KBM-7 (cell line): ENCODE data around the gene MACROD2.
"Not testable (repeated sequence)": the region's sequence is repeated elsewhere in the genome, so short reads cannot be mapped to it uniquely, and the experiment has no call there.

Experiments used
- DNase-seq: peaks from one replicate; pipeline ENCODE4 v3.0.0-alpha.2; 2015
- in situ Hi-C: fragments of 300-500 bp; cut with MboI; formaldehyde crosslinking; loops from 2 replicates; pipeline ENCODE4 v1.14.3; 2020; ENCODE audit warnings: low sequenced_read_pairs, low pct_unique_long_range_greater_than_20kb, mixed read lengths

Gene MACROD2

GRCh38 chr20:14989535-14990290 lies 994.4 kb downstream of the MACROD2 start:
- in situ Hi-C loops: no loop called here
- no peak for DNase-seq

DNA sequence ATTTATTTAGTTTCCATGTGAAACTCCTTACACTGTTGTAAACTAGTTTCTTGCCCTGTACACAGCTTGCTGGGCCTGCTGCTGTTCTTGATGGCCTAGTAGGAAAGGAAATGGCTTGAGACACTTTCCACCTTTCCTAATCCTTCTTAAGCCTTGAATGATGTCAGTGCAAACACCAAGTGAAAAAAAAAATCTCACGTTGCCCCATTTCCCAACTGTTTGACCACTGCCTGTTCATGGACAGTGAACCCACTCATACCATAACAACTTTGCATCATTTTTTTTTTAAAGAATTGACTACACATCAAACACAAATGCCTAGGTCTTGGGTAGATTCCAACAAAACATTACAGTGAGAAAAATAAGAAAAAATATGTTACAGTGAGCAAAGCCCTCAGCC lies 995.7 kb downstream of the MACROD2 start:
- in situ Hi-C loops: no loop called here
- no peak for DNase-seq

DNA sequence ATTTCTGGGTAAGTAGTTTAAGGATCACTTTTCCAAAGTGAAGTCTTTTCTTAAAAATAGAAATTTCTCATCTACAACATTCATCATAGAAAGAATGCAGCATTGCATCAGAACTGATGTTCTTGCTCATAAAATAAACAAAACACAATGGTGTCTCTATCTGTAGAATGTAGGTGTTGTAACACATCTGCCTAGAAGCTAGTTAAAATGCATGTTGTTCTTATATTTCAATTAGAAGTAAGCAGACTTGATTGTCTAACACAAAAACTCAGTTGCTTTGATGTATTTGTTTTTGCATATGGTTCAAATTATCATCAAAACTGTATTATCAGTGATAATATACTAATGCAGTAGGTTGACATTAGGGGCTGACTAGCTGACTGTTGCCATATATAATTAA lies 996.8 kb downstream of the MACROD2 start:
- DNase-seq: no peak
- in situ Hi-C loops: no loop called here

DNA sequence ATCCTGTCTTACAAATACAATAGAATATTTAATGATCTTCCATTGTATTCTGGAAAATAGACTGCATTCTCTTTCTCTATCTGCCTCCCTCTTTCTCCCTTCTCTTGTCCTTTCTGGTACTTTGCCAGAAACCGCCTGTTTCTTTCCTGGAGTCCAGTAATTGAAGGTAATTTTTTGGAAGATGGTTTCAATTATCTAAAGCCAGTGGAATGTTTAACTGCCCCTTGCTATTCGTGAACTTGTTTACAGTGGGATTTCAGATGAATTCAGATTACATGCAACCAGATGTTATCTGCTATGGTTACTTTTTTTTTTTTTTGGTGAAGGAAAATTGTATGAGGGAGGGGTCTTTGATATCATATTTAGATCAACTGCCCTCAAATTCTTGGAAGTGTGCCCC lies 997.6 kb downstream of the MACROD2 start:
- in situ Hi-C loops: no loop called here
- no peak for DNase-seq

DNA sequence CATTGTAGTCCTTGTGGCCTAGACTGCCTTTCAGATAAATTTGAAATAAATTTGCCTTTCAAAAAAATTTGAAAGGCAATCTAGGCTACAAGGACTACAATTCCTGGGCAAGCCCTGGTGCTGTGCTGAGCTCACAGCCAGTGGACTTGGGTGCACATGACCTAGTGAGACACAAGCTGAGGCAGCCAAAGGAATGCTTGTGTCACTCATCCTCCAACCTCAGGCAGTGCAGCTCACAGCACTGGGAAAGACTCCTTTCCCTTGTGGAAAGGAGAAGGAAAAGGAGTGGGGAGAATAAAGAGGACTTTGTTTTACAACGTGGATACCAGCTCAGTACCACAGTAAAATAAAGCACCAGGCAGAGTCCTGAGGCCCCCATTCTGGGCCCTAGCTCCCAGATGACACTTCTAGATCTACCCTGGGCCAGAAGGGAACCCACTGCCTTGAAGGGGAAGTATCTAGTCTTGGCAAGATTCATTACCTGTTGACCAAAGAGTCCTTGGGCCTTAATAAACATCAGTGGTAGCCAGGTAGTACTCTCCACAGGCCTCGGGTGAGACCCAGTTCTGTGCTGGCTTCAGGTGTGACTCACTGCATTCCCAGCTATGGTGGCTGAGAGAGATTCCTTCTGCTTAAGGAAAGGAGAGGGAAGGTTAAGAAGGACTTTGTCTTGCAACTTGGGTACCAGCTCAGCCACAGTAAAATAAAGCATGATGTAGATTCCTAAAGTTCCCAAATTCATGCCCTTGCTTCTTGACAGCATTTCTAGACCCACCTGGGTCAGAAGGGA lies 1001.8 kb downstream of the MACROD2 start:
- DNase-seq: no peak
- in situ Hi-C loops: no loop called here

GRCh38 chr20:14997791-14998190 lies 1002.5 kb downstream of the MACROD2 start:
- DNase-seq: no peak

DNA sequence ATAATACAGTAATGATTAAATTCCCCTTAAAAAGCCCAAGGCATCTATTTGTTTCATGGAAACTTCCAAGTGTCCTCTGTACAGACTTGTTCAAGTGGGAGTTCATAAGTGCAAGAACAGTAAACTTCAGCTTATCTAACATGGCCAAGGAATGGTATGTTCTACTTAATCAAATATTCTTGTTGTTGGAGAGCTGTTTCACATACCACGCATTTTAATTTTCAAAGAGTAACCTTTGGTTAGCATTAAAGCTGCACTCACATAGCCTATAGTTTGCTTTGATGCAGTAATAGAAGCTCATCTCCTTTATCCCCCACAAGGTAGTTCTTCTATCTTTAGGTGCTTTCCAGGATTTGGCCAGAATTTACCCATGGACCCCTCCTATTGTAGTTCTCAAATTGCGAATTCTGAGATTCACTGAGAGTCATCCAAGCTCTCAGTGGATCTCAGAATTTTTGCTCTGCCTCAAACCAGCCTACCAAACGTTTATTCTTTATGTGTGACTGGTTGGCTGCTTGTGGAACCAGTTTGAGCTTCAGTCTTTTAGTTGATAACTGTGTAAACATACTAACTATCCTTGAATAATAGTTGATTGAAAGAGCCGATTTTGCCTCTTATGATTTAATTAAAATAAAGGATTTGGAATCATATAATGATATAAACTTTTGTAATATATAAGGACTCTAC lies 1010.1 kb downstream of the MACROD2 start:
- in situ Hi-C loops: no loop called here
- no peak for DNase-seq

More at GRCh38 chr20:14997791-14998190, 1002.5 kb downstream of the MACROD2 start:
- in situ Hi-C loops: no loop called here

GRCh38 chr20:15011631-15012030 lies 1016.3 kb downstream of the MACROD2 start:
- in situ Hi-C loops: no loop called here
- no peak for DNase-seq

DNA sequence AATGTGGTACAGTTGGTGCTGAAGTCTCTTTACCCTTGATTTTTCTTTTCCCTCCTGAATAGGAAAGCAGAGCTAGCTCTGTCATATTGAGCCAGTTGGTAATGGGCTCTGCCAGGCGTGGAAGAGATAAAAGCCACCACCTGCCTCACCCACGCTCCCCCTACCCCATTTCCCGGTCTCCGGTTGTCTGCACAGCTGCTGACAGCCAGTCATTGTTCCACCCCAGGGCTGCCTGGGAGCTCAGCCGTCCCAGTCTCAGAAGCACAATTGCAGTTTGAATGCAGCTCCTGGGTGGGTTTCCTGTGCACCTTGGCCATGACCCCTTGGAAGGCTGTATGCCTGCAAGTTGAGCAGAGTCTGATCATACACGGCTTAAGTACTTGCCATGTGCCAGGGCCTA lies 1017.2 kb downstream of the MACROD2 start:
- in situ Hi-C loops: no loop called here
- DNase-seq: no peak

DNA sequence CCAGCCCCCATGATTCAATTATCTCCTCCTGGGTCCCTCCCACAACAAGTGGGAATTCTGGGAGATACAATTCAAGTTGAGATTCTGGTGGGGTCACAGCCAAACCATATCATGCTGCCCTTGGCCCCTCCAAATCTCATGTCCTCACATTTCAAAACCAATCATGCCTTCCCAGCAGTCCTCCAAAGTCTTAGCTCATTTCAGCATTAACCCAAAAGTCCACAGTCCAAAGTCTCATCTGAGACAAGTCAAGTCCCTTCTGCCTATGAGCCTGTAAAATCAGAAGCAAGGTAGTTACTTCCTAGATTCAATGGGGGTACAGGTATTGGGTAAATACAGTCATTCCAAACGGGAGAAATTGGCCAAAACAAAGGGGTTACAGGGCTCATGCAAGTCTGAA lies 1021.6 kb downstream of the MACROD2 start:
- DNase-seq, in situ Hi-C loops: not testable (repeated sequence)

DNA sequence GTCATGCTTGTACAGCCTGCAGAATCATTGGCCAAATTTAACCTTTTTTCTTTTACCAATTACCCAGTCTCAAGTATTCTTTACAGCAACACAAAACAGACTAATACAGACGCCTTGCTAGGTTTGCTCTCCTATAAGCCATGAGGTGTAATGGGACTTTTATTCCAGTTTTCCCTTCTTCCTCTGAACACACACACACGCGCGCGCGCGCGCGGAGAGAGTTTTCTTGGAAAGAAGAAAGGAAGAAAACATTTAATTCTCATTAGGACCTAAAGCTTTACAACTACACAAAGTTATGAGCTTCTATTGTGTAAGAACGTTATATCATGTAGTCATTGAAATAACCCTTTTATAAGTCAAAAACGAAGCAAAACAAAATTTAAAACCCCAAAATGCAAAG lies 1023.6 kb downstream of the MACROD2 start:
- no peak for DNase-seq
- in situ Hi-C loops: no loop called here

GRCh38 chr20:15020845-15021244 lies 1025.5 kb downstream of the MACROD2 start:
- DNase-seq: no peak
- in situ Hi-C loops: no loop called here

DNA sequence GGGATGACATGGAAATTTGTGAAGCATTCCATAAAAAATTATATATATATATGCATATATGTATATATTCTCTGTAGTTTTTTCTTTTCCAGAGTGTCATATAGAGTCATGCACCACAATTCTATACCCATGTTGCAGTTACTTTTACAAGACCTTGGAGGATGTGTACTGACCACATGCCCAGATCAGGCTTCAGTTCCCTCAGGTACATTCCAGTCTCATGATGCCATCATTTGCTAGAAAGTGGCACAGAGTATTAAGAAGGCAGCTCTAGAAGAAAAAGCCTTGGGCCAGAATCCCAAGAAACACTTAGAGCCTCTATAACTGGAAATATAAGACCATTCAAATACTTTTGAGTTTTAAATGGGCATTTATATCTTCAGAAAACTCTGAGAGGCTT lies 1027.6 kb downstream of the MACROD2 start:
- DNase-seq: no peak
- in situ Hi-C loops: no loop called here

- no peak for DNase-seq
- in situ Hi-C loops: no loop called here
Observed at GRCh38 chr20:15026759-15027158, 1031.4 kb downstream of the MACROD2 start.

DNA sequence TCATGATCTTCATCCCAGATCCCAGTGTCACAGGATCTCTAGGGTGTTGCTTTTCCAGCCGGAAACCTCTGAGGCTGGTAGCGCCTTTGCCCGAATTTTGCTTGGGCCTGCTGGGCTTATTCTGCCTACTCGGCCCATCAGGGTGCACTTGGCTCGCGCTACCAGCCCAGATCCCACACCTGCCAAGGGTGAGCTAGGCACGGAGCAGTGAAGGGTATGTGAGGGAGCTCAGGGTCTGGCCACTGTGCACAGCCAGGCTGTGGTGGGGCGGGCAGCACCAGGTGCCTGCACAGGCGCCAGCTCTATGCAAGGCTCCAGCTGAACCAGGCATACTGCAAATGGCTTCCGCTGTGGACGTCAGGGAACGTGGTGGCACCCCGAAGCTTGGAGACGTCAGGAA lies 1035.5 kb downstream of the MACROD2 start:
- in situ Hi-C loops: no loop called here

DNA sequence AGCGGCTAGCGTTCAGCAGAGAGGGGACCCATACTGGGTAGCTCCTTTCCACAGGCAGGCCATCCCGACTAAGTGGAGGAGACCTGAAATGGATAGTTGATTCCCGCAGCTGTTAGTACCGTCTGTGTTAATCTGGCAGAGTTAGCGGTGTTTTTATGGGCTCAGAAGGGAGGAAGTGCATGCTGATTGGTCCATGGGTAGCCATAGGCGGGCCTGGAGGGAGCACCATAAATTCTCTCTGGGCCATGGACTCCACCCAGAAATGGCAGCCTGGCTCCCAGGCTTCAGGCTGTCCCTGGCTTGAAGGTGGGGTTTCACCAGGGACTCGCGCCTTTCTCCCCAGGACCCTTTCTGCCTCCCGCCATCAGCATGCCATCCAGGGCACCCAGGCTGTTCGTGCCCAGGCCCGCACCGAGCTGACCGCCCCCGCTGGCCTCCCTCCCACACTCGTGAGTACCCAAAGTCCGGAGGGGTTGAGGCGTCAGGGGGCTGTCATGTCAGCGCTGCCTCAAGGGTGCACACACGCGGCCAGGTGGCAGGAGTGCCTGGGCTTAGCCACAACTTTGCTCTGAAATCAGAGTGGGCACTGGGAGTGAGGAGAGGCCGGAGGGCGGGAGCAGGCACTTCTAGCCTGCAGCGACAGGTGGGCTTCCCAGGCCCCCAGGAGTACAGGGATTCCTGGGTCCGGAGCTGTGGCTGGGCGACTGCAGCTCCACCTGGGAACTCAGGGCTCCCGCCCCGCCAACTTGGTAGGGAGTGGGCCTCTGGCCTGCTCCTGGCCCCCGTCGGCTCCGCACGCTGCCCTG lies 1036.4 kb downstream of the MACROD2 start:
- in situ Hi-C loops: no loop called here

More for the DNA sequence above, 1035.5 kb downstream of the MACROD2 start:
- no peak for DNase-seq

GRCh38 chr20:15032352-15032622 lies 1037.0 kb downstream of the MACROD2 start:
- no peak for DNase-seq
- in situ Hi-C loops: no loop called here

More for the DNA sequence above, 1036.4 kb downstream of the MACROD2 start:
- no peak for DNase-seq

- in situ Hi-C loops: no loop called here
- no peak for DNase-seq
Observed at GRCh38 chr20:15033269-15033668, 1038.0 kb downstream of the MACROD2 start.

DNA sequence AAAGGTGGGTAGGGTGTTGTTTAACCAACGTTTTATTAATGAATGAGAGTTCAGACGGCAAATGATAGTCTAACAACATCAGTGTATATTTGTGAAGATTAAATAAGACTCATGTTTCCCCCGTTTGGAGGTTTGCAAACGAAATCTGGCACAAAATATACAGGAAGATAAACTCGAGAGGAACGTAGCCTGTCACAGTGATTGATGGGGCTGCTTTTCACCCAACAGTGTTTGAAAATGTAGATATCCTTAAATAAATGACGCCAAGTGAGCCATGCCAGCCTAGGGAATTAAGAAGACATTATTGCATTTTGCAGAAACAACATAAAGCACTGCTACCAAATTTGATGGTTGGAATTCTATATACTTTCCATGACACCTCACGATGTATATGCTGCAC lies 1038.6 kb downstream of the MACROD2 start:
- no peak for DNase-seq

More for the DNA sequence above, 1038.6 kb downstream of the MACROD2 start:
- in situ Hi-C loops: no loop called here
